Subcutaneous adipose tissue (tissue), 4 donors: ENCODE data around the gene RFXAP. TPM values are rescaled to one million over a fixed set of nuclear protein-coding genes. Genes with fewer than 3 reads are reported as not detected.

Experiments
- CTCF ChIP-seq: fragments of 450-650 bp; IDR thresholded peaks from one replicate; pipeline ENCODE4 v1.5.1; 2016; ENCODE audit warnings: low read depth, mild to moderate bottlenecking, control low read depth, antibody characterized with exemption, moderate library complexity
- total RNA-seq, 4 donors: library from RNA; depleted of rRNA; stranded (reverse); fragments of >200 nt; gene quantifications; one replicate each; pipeline ENCODE4 v1.1.0, GENCODE V29; 2016

Gene RFXAP
- total RNA-seq, 4 donors from 2014 or later = 3.6 to 8.3 (median 5.1) TPM

- TF ChIP-seq CTCF = no peak
These were observed 46.2 kb downstream of the RFXAP start for GRCh38 chr13:36865265-36865664.

- TF ChIP-seq CTCF = no peak
These were observed 47.2 kb downstream of the RFXAP start for GRCh38 chr13:36866232-36866631.

GRCh38 chr13:36870050-36870692, 51.1 kb downstream of the RFXAP start:
- TF ChIP-seq CTCF = no peak

- no peak for TF ChIP-seq CTCF
These were observed 53.6 kb downstream of the RFXAP start for GRCh38 chr13:36872621-36873020.

- no peak for TF ChIP-seq CTCF
These were observed 56.4 kb downstream of the RFXAP start for GRCh38 chr13:36875431-36875830.

GRCh38 chr13:36875961-36876360, 56.9 kb downstream of the RFXAP start:
- no peak for TF ChIP-seq CTCF

Other genes starting within 250 kb of the RFXAP start
- gene SERTM1, start 145.2 kb upstream of the RFXAP start, total RNA-seq = 1 to 10 TPM in 1 of 4 donors, under 1 TPM in 1, not detected in 2; 0.17 to 1.1 TPM
- 10 to 100 TPM in 1 of 4 donors, 1 to 10 TPM in 3; 4.8 to 10.7 (median 6.6) TPM for gene SMAD9, start 101.0 kb downstream of the RFXAP start, total RNA-seq
- 10 to 100 TPM; 19.6 to 54.8 (median 31.0) TPM for gene ALG5, start 180.1 kb downstream of the RFXAP start, total RNA-seq
- 10 to 100 TPM; 21.5 to 30.8 (median 25.2) TPM for gene EXOSC8, start 181.6 kb downstream of the RFXAP start, total RNA-seq
- gene SUPT20H, start 240.5 kb downstream of the RFXAP start, total RNA-seq = 10 to 100 TPM; 41.6 to 47.3 (median 44.2) TPM